ENCODE data around the gene LRRC36.

The LRRC36 gene

GRCh38 chr16:67326472-67327309 lies at the start of gene LRRC36, which contains the start of gene KCTD19:
LRRC36 (plus strand) TSS chr16:67326815; CDS start chr16:67326863, 48 bp downstream.
KCTD19 (minus strand) TSS chr16:67326741; CDS start chr16:67326707, 34 bp downstream.
- peak within 1 kb of the TSS; percentile 22 for H3K4me3 ChIP-seq (ENCODE audit: low read depth, low read length)
- peak; percentile 47 for TF ChIP-seq CTCF (IDR thresholded peaks at IDR 0.05; ENCODE audit: insufficient read depth, low read depth, low read length, missing control alignments)
- DNase-seq (ENCODE audit: low read depth) = peak; percentile 43

GRCh38 chr16:67277294-67277998 lies 49.2 kb upstream of the LRRC36 start:
- no peak overlapping the region for H3K4me3 ChIP-seq (ENCODE audit: low read depth, low read length)
- no peak for TF ChIP-seq CTCF (IDR thresholded peaks at IDR 0.05; ENCODE audit: insufficient read depth, low read depth, low read length, missing control alignments)
- no peak for DNase-seq (ENCODE audit: low read depth)

DNA sequence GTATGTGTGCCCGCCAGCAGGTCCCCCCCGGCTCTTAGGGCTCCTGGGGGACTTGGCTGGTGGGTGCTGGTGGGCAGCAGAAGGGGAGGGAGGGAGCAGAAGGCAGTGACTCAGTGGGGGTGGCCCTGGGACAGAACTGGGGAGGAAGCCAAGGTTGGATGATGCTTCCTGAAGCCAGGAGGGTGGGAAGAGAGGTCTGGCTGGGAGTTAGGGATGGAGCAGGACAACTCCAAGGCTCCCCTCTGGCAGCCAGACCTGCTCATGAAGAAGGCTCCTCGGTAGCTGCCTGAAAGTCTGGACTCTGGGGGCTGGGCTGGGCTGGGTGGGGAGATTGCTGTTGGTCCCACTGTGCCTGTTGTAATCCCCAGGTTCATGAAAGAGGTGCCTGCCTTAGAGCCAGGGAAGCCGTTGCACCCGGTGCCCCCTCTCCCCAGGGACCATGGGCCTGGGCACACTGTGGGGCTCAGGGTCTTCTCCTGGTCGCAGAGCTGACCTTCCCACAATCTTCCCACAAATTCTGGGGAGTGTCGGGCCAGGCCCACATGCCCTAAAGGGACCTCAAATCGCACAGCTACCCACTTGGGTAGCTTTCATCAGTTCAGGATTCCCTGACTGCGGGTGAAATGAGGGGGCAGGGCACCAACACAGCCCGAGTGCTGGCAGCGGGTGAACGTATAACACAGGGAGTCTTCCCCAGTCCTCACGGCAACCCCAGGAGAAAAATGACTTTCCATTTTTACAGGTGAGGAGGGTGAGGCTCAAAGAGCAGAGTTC lies 48.4 kb upstream of the LRRC36 start:
- DNase-seq (ENCODE audit: low read depth) = no peak
- no peak for TF ChIP-seq CTCF (IDR thresholded peaks at IDR 0.05; ENCODE audit: insufficient read depth, low read depth, low read length, missing control alignments)
- H3K4me3 ChIP-seq (ENCODE audit: low read depth, low read length) = peak overlapping the region; percentile 61

GRCh38 chr16:67278773-67279295 lies 47.8 kb upstream of the LRRC36 start:
- peak; percentile 38 for TF ChIP-seq CTCF (IDR thresholded peaks at IDR 0.05; ENCODE audit: insufficient read depth, low read depth, low read length, missing control alignments)
- peak; percentile 42 for DNase-seq (ENCODE audit: low read depth)
- peak overlapping the region; percentile 61 for H3K4me3 ChIP-seq (ENCODE audit: low read depth, low read length)

DNA sequence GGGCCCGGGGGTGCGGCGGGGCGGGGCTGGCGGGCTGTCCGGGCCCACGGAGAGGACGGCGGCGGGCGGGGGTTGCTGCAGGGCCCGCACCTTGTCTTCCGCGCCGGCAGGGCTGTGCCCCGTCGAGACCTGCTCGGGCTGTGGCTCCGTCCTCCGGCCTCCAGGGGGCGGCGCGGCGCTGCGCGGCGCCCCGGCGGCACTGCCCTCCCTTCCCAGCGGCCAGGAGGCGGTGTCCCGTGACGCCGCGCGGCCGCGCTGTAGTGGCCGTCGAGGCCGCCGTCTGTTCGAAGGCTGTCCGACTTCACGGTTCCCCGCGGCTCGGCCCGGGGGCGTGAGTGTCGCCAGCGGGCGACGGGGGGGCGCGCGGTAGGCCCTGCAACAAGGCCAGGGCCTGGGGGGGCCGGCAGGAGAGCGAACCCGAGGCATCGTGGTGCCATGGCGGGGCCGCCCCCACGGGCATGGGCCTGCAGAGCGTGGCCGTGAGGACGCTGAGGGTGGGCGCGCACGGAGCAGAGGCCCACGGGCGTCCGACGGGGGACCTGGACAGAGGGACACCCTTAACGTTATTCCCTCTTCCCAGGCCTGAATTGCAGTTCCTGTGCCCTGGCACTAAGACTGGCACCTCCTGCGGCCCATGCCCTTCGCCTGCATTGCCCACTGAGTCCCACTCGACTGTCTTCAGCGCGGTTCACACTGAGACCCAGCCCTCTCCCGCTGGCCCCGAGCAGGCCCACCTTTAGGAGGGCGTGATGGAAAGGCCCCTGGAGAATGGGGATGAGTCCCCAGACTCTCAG lies 47.1 kb upstream of the LRRC36 start, which contains the start of gene PLEKHG4:
TSS of gene PLEKHG4 (plus strand) at position 237 of the 794 bp plus-strand sequence. CDS start at position 750, 513 bp downstream.
- TF ChIP-seq CTCF (IDR thresholded peaks at IDR 0.05; ENCODE audit: insufficient read depth, low read depth, low read length, missing control alignments) = peak; percentile 79
- peak within 1 kb of the TSS; percentile 61 for H3K4me3 ChIP-seq (ENCODE audit: low read depth, low read length)
- peak; percentile 85 for DNase-seq (ENCODE audit: low read depth)
